ENCODE data around the gene KXD1. TPM values are rescaled to one million over a fixed set of nuclear protein-coding genes. Genes with fewer than 3 reads are reported as not detected.

Gene KXD1
- total RNA-seq, 1 experiment from 2014 or later, result 138 TPM

DNA sequence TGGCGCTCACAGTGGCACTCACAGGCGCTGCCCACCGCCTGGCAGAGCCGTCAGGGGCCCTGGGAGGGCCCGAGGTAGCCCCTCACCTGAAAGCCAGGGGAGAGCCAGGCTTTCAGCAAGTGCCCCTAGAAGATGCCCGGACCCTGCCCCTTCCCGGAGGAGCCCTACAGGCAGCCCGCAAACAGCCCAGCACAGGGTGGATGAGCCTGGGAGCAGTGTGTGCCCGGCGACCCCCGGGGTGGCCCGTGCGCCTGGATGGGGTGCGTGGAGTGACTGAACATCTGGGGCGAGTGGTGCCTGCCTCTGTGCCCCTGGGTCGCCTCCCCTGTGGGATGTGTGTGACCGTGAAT, 47.5 kb downstream of the KXD1 start:
- no CpG with 5 or more reads among the region's 17 CpGs for WGBS (ENCODE audit: extremely low coverage, insufficient read length, low lambda C conversion rate)
- no peak overlapping the region for H2BK20ac ChIP-seq (ENCODE audit: low read depth, low read length, poor library complexity, severe bottlenecking)
- Mint-ChIP-seq H3K36me3 (ENCODE audit: insufficient read depth in 1 of 3, low read depth in 3 of 3) (peaks cover 0 to 6% (median 0%) of the 10 kb centered on the region in 3 experiments; a peak in 2 of 7 replicates), H3K9me3 (no peaks in the 10 kb centered on the region; a peak in 1 of 5 replicates), H3K4me1 (peaks cover 31 to 43% of the 10 kb centered on the region in 2 experiments), H3K27ac (peak overlapping the region in 2 of 3 experiments; percentile 26 to 40; a peak in 2 of 7 replicates), H3K27me3 (ENCODE audit: low read depth) (peaks cover 86% of the 10 kb centered on the region), H3K4me3 (peak overlapping the region; percentile 64 to 75)
- no peak overlapping the region for H3K9ac ChIP-seq (ENCODE audit: extremely low read depth, insufficient read length, low read length)
- no peak overlapping the region for H3K4ac ChIP-seq (ENCODE audit: low read depth, low read length)
- no peaks in the 10 kb centered on the region for H4K20me1 ChIP-seq (ENCODE audit: control insufficient read depth, insufficient read depth, insufficient read length)
- no peak overlapping the region for H2BK120ac ChIP-seq (ENCODE audit: low read depth, low read length, poor library complexity, severe bottlenecking)
- no peak overlapping the region for H4K8ac ChIP-seq (replicated peaks; ENCODE audit: insufficient read length, low read depth, low read length)
- no peaks in the 10 kb centered on the region for H3K79me1 ChIP-seq (ENCODE audit: insufficient read depth, low read depth, low read length, poor library complexity, severe bottlenecking)
- no peak overlapping the region for H2AFZ ChIP-seq (ENCODE audit: low read length)
- TF ChIP-seq, protein P1, sequence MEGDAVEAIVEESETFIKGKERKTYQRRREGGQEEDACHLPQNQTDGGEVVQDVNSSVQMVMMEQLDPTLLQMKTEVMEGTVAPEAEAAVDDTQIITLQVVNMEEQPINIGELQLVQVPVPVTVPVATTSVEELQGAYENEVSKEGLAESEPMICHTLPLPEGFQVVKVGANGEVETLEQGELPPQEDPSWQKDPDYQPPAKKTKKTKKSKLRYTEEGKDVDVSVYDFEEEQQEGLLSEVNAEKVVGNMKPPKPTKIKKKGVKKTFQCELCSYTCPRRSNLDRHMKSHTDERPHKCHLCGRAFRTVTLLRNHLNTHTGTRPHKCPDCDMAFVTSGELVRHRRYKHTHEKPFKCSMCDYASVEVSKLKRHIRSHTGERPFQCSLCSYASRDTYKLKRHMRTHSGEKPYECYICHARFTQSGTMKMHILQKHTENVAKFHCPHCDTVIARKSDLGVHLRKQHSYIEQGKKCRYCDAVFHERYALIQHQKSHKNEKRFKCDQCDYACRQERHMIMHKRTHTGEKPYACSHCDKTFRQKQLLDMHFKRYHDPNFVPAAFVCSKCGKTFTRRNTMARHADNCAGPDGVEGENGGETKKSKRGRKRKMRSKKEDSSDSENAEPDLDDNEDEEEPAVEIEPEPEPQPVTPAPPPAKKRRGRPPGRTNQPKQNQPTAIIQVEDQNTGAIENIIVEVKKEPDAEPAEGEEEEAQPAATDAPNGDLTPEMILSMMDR (conservative IDR thresholded peaks at IDR 0.05), result no peak
- H2BK12ac ChIP-seq (ENCODE audit: insufficient read length, low read depth, low read length), result no peak overlapping the region
- no peak overlapping the region for H3K18ac ChIP-seq (ENCODE audit: insufficient read length, low read depth, low read length)
- no peak overlapping the region for H3K14ac ChIP-seq (ENCODE audit: insufficient read depth, low read length)
- H3K4me2 ChIP-seq (ENCODE audit: insufficient read depth, insufficient read length, low read length), result peak overlapping the region; percentile 1
- no peak overlapping the region for H2BK5ac ChIP-seq (ENCODE audit: insufficient read length, low read length)
- H3K23me2 ChIP-seq (ENCODE audit: insufficient read length, low read depth, low read length, poor library complexity, severe bottlenecking), result peaks cover 3% of the 10 kb centered on the region
- H4K5ac ChIP-seq (ENCODE audit: insufficient read length, low read depth, low read length), result no peak overlapping the region
- no peak for DNase-seq
- H4K91ac ChIP-seq (ENCODE audit: insufficient read length, low read depth, low read length), result no peak overlapping the region
- H3T11ph ChIP-seq (ENCODE audit: low read length), result no peak overlapping the region
- no peaks in the 10 kb centered on the region for H3K79me2 ChIP-seq (ENCODE audit: insufficient read depth, low read length)
- H2BK15ac ChIP-seq (ENCODE audit: low read depth, low read length), result no peak overlapping the region
- no peak overlapping the region for H3K27ac ChIP-seq (ENCODE audit: insufficient read length, low read depth, low read length)
- no peak overlapping the region for H3K56ac ChIP-seq (ENCODE audit: insufficient read length, low read depth, low read length)
- H2AK5ac ChIP-seq (ENCODE audit: insufficient read length, low read length), result no peak overlapping the region
- H3K27me3 ChIP-seq (ENCODE audit: insufficient read depth, low read length), result peaks cover 64% of the 10 kb centered on the region
- no peak overlapping the region for H3K23ac ChIP-seq (ENCODE audit: insufficient read length, low read depth, low read length)
- H3K4me1 ChIP-seq (ENCODE audit: insufficient read depth, low read length), result peaks cover 9% of the 10 kb centered on the region
- H3K9me3 ChIP-seq (ENCODE audit: control insufficient read depth, low read depth, low read length), result no peaks in the 10 kb centered on the region
